Ishikawa (cell line): ENCODE results near the gene IFI27L2.

ENCODE experiments used
- FOXM1 ChIP-seq: IDR thresholded peaks from 2 replicates; pipeline ENCODE4 v1.6.1; 2012; ENCODE audit warnings: low read depth, borderline replicate concordance
- RAD21 ChIP-seq: IDR thresholded peaks from 2 replicates; pipeline ENCODE4 v1.6.1; 2012; ENCODE audit warnings: low read depth
- TF ChIP-seq, protein P1 (sequence below): IDR thresholded peaks from 2 replicates; pipeline ENCODE4 v1.6.1; 2012; ENCODE audit warnings: low read depth, mild to moderate bottlenecking
- TF ChIP-seq, protein P2 (sequence below): IDR thresholded peaks from 2 replicates; pipeline ENCODE4 v1.6.1; 2012

DNA sequence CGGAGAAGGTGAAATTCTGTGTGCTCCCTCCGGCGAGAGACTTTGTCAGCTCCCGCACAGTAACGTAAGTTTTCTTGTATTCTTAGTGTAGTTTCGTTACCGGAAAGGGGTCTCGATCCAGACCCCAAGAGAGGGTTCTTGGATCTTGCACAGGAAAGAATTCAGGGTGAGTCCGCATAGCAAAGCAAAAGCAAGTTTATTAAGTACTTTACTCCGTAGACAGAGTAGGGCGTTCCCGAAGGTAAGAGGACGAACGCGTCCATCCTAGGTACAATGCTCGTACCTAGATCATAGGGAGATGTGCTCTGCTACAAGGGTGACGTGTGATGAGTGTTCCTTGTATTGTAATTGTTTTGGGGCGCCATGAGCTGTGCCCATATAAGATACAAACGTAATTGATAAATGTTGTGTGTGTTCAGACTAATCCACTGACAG, 48.0 kb downstream of the IFI27L2 start:
- TF ChIP-seq, protein P1, sequence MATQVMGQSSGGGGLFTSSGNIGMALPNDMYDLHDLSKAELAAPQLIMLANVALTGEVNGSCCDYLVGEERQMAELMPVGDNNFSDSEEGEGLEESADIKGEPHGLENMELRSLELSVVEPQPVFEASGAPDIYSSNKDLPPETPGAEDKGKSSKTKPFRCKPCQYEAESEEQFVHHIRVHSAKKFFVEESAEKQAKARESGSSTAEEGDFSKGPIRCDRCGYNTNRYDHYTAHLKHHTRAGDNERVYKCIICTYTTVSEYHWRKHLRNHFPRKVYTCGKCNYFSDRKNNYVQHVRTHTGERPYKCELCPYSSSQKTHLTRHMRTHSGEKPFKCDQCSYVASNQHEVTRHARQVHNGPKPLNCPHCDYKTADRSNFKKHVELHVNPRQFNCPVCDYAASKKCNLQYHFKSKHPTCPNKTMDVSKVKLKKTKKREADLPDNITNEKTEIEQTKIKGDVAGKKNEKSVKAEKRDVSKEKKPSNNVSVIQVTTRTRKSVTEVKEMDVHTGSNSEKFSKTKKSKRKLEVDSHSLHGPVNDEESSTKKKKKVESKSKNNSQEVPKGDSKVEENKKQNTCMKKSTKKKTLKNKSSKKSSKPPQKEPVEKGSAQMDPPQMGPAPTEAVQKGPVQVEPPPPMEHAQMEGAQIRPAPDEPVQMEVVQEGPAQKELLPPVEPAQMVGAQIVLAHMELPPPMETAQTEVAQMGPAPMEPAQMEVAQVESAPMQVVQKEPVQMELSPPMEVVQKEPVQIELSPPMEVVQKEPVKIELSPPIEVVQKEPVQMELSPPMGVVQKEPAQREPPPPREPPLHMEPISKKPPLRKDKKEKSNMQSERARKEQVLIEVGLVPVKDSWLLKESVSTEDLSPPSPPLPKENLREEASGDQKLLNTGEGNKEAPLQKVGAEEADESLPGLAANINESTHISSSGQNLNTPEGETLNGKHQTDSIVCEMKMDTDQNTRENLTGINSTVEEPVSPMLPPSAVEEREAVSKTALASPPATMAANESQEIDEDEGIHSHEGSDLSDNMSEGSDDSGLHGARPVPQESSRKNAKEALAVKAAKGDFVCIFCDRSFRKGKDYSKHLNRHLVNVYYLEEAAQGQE: no peak
- TF ChIP-seq RAD21 (no peak), FOXM1 (no peak)
- TF ChIP-seq, protein P2, sequence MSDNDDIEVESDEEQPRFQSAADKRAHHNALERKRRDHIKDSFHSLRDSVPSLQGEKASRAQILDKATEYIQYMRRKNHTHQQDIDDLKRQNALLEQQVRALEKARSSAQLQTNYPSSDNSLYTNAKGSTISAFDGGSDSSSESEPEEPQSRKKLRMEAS: no peak
